ENCODE measurements around the gene ICAM3. TPM values are rescaled to one million over a fixed set of nuclear protein-coding genes. Genes with fewer than 3 reads are reported as not detected.

The ICAM3 gene
- polyA plus RNA-seq, 1 experiment: 17.3 TPM

- Histone ChIP-seq H3K36me3 (ENCODE audit: control insufficient read depth, insufficient read depth, low read length) (peaks cover 1% of the 10 kb centered on the region), H3K27me3 (ENCODE audit: control insufficient read depth, insufficient read depth, low read length) (peaks cover 8% of the 10 kb centered on the region), H3K4me3 (ENCODE audit: low read depth, low read length) (0 out of 2 replicates have a peak overlapping the region, but pooled peaks have one; percentile 3)
- ChIA-PET CTCF (interaction anchor here (0.9 kb wide), 1 partner anchor 93 kb away, joined by 3 read pairs; no protein-coding TSS in a partner anchor), POLR2A (no interaction called here)
- DNase-seq (ENCODE audit: low read depth): no peak
- TF ChIP-seq, protein P1, sequence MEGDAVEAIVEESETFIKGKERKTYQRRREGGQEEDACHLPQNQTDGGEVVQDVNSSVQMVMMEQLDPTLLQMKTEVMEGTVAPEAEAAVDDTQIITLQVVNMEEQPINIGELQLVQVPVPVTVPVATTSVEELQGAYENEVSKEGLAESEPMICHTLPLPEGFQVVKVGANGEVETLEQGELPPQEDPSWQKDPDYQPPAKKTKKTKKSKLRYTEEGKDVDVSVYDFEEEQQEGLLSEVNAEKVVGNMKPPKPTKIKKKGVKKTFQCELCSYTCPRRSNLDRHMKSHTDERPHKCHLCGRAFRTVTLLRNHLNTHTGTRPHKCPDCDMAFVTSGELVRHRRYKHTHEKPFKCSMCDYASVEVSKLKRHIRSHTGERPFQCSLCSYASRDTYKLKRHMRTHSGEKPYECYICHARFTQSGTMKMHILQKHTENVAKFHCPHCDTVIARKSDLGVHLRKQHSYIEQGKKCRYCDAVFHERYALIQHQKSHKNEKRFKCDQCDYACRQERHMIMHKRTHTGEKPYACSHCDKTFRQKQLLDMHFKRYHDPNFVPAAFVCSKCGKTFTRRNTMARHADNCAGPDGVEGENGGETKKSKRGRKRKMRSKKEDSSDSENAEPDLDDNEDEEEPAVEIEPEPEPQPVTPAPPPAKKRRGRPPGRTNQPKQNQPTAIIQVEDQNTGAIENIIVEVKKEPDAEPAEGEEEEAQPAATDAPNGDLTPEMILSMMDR (IDR thresholded peaks at IDR 0.05; ENCODE audit: insufficient read depth, low read depth, low read length): no peak
These were observed 43.4 kb downstream of the ICAM3 start for GRCh38 chr19:10295847-10296591.

- Histone ChIP-seq H3K36me3 (ENCODE audit: control insufficient read depth, insufficient read depth, low read length) (peaks cover 1% of the 10 kb centered on the region), H3K27me3 (ENCODE audit: control insufficient read depth, insufficient read depth, low read length) (peaks cover 8% of the 10 kb centered on the region), H3K4me3 (ENCODE audit: low read depth, low read length) (0 out of 2 replicates have a peak overlapping the region, but pooled peaks have one; percentile 3)
- TF ChIP-seq, protein P1 (IDR thresholded peaks at IDR 0.05; ENCODE audit: insufficient read depth, low read depth, low read length): peak; percentile 29; the same call in 1 of the 2 replicates
- no peak for DNase-seq (ENCODE audit: low read depth)
- CTCF ChIA-PET: no interaction called here
- POLR2A ChIA-PET: no interaction called here
These were observed 44.0 kb downstream of the ICAM3 start for GRCh38 chr19:10295305-10295846.

GRCh38 chr19:10294368-10294697 lies 45.1 kb downstream of the ICAM3 start:
- ChIA-PET POLR2A (no interaction called here), CTCF (no interaction called here)
- TF ChIP-seq, protein P1 (IDR thresholded peaks at IDR 0.05; ENCODE audit: insufficient read depth, low read depth, low read length): no peak

DNA sequence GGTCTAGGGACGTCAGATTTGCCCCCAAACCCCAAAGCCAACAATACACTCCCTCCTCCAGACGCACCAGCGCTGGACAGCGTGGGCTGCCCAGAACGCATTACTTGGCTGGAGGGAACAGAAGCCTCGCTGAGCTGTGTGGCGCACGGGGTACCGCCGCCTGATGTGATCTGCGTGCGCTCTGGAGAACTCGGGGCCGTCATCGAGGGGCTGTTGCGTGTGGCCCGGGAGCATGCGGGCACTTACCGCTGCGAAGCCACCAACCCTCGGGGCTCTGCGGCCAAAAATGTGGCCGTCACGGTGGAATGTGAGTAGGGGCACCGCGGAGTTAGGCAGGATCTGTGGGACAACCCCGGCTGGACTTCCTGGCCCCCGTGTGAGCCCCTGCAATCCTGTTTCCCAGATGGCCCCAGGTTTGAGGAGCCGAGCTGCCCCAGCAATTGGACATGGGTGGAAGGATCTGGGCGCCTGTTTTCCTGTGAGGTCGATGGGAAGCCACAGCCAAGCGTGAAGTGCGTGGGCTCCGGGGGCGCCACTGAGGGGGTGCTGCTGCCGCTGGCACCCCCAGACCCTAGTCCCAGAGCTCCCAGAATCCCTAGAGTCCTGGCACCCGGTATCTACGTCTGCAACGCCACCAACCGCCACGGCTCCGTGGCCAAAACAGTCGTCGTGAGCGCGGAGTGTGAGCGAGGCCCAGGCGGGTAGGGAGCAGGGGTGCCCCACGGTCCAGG lies 45.6 kb downstream of the ICAM3 start:
- no peak overlapping the region for H3K4me3 ChIP-seq (ENCODE audit: low read depth, low read length)
- ChIA-PET CTCF (no interaction called here), POLR2A (no interaction called here)
- DNase-seq (ENCODE audit: low read depth): no peak
- TF ChIP-seq, protein P1 (IDR thresholded peaks at IDR 0.05; ENCODE audit: insufficient read depth, low read depth, low read length): no peak
- H3K27me3 ChIP-seq (ENCODE audit: control insufficient read depth, insufficient read depth, low read length): peaks cover 8% of the 10 kb centered on the region
- H3K36me3 ChIP-seq (ENCODE audit: control insufficient read depth, insufficient read depth, low read length): peaks cover 1% of the 10 kb centered on the region

More at GRCh38 chr19:10294368-10294697, 45.1 kb downstream of the ICAM3 start:
- H3K27me3 ChIP-seq (ENCODE audit: control insufficient read depth, insufficient read depth, low read length): peaks cover 8% of the 10 kb centered on the region
- H3K4me3 ChIP-seq (ENCODE audit: low read depth, low read length): no peak overlapping the region
- DNase-seq (ENCODE audit: low read depth): no peak
- peaks cover 1% of the 10 kb centered on the region for H3K36me3 ChIP-seq (ENCODE audit: control insufficient read depth, insufficient read depth, low read length)
